GM23248 (cell line): ENCODE measurements around the gene PTPN14.

Experiments
- EZH2 ChIP-seq: fragments of 200-600 bp; sonication (generic); IDR thresholded peaks from 2 replicates; pipeline ENCODE4 v1.6.1; 2018; ENCODE audit warnings: antibody characterized with exemption, mild to moderate bottlenecking; ENCODE audit not compliant: insufficient read depth, poor library complexity, severe bottlenecking
- EZH2phosphoT487 ChIP-seq: fragments of 200-600 bp; sonication (generic); IDR thresholded peaks from 2 replicates; pipeline ENCODE4 v1.6.1; 2018; ENCODE audit warnings: antibody characterized with exemption, moderate library complexity, mild to moderate bottlenecking, low read depth; ENCODE audit not compliant: insufficient read depth

DNA sequence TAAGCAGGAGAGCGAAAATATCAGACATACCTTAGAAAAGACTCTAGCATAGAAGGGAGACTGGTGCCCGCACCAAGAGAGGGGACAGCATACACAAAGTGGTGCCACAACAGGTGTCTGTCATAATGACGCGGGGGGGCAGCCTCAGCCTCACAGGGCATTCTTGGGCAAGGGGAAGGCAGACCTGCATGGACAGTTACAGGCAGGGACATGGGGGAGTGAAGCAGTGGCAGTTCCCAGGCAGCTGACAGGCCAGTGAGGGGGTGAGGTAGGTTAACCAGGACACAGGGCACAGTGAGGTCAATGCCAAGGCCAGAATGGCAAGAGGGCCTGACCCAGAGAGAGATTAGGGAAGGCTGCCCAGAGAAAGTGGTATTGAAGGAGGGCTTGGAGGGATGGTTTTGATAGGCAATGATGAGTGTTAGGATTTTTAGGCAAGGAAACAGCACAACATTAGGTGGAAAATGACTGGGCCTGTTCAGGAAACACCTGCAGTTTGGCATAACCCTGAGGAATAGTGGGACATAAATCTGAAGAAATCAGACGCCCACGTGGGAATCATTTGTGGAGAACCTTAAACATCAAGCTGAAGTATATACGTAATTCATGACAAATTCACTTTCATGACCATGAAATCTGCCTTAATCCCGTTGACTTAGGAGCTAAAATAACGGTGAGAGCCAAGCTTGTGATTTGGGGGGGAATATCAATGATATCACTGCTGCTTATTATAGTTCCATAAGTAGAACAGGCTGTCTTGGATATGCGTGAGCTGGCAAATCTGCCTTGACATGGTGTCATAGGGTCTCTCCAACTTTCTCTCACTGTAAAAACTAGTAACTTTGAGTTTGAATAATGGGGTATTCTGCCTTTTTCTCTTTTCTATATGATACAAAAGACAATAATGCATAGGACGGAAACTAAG, 8.9 kb downstream of the PTPN14 start:
- TF ChIP-seq EZH2 (no peak), EZH2phosphoT487 (no peak)
